ENCODE data around the gene EDC3. TPM values are rescaled to one million over a fixed set of nuclear protein-coding genes. Genes with fewer than 3 reads are reported as not detected.
"Not testable (repeated sequence)": the region's sequence is repeated elsewhere in the genome, so short reads cannot be mapped to it uniquely, and the experiment has no call there.

Gene EDC3
- total and polyA plus RNA-seq, 12 donors = 3.9 to 25.3 (median 16.1) TPM

DNA sequence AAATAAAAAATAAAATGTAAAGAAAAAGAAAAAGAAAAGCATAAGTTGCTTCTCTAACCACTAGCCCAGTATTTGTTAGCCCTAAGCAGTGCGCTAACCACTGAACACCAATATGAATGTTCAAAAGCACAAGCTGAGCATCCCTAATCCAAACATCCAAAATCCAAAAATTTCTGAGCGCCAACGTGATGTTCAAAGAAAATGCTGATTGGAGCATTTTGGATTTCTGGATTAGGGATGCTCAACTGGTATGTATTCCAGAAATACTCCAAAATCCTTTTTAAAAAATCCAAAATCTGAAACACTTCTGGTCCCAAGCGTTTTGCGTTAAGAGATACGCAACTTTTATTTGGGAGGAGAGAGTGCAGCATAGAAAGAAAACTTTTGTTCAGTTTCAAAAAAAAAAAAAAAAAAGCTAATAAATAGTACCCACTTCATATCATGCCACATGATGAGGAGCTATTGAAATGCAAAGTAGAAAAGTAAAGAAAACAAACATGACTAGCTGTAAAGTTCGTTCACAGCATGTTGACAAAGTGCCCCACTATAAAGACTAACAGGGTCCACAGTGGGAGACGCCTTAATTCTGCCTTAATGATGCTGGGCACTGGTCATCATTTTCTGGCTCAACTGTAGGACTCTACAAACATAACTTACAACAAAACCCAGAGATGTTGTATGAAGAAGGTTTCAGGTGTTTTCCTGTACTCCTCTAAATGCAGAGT, 32.4 kb downstream of the EDC3 start:
- DNase-seq = no peak
- H3K4me1 ChIP-seq (replicated peaks in 1 of 2) = peaks cover 15 to 16% of the 10 kb centered on the region in 2 donors
- 90 to 94% (median 92%) methylated on average over 8 of the region's 8 CpGs for WGBS, 4 donors
- no peak overlapping the region for H3K4me3 ChIP-seq
- TF ChIP-seq, protein P1, sequence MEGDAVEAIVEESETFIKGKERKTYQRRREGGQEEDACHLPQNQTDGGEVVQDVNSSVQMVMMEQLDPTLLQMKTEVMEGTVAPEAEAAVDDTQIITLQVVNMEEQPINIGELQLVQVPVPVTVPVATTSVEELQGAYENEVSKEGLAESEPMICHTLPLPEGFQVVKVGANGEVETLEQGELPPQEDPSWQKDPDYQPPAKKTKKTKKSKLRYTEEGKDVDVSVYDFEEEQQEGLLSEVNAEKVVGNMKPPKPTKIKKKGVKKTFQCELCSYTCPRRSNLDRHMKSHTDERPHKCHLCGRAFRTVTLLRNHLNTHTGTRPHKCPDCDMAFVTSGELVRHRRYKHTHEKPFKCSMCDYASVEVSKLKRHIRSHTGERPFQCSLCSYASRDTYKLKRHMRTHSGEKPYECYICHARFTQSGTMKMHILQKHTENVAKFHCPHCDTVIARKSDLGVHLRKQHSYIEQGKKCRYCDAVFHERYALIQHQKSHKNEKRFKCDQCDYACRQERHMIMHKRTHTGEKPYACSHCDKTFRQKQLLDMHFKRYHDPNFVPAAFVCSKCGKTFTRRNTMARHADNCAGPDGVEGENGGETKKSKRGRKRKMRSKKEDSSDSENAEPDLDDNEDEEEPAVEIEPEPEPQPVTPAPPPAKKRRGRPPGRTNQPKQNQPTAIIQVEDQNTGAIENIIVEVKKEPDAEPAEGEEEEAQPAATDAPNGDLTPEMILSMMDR (IDR thresholded peaks at IDR 0.05) = no peak
- TF ChIP-seq POLR2A (IDR thresholded peaks at IDR 0.05) = no peak
- intact Hi-C loops (cut with DNase I) = no loop called here
- H3K9me3 ChIP-seq (replicated peaks in 1 of 3) = no peaks in the 10 kb centered on the region
- peak overlapping the region in 2 of 5 donors; percentile 38 to 72 for H3K27ac ChIP-seq
- no peaks in the 10 kb centered on the region for H3K36me3 ChIP-seq (replicated peaks in 1 of 2)
- H3K27me3 ChIP-seq = no peaks in the 10 kb centered on the region

DNA sequence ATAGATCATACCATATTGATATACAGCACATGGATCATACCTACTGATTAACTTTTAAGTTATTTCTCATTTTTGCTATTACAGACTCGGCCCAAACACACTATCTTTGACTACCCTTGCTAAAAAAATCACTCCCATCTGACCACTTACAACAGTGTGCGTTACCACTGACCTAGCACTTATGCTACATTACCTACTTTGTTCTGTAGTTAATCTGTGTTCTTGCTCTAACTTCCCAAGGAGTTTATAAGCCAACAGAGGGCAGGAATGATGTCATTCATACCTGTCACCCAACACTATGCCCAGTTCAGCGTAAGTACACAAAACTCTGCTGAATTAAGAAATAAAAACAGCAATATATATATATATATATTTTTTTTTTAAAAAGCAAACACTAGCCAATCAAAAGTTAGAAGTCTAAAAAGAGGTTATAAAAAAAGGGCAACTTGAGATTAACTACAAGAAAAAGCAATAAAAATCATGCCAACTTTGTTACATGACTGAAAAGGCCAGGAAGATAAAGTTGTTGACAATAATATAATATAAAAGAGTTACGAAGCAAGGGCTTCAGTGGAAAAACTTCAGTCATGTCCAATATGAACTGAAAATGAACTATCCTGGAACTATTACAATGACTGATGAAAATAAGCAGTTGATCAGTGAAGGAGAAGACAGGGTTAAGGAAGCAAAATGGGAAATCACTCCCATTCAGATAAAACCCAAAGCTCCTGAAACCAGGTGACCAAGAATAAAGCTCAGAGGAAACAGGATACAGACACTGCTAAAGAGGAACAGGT, 33.6 kb downstream of the EDC3 start:
- Histone ChIP-seq H3K4me1 (replicated peaks in 1 of 2) (peaks cover 15 to 16% of the 10 kb centered on the region in 2 donors), H3K9me3 (replicated peaks in 1 of 3) (no peaks in the 10 kb centered on the region), H3K27me3 (no peaks in the 10 kb centered on the region), H3K4me3 (no peak overlapping the region), H3K36me3 (replicated peaks in 1 of 2) (no peaks in the 10 kb centered on the region), H3K27ac (no peak overlapping the region)
- intact Hi-C loops (cut with DNase I) = no loop called here
- TF ChIP-seq, protein P1 (IDR thresholded peaks at IDR 0.05) = no peak
- TF ChIP-seq POLR2A (IDR thresholded peaks at IDR 0.05) = no peak
- 82 to 89% (median 86%) methylated on average over 4 of the region's 4 CpGs for WGBS, 4 donors
- no peak for DNase-seq

DNA sequence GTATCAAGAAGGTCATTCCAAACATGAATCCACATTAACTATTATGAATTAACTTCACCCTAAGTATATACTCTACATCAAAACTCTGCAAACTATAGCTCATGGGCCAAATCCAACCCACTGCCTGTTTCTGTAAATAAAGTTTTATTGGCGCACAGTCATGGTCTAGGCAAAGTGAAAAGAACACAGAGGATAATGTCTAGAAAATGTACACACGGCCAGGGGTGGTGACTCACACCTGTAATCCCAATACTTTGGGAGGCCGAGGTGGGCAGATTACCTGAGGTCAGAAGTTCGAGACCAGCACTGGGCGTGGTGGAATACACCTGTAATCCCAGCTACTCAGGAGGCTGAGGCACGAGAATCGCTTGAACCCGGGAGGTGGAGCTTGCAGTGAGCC, 34.5 kb downstream of the EDC3 start:
- H3K27me3 ChIP-seq; H3K36me3 ChIP-seq (replicated peaks in 1 of 2); H3K9me3 ChIP-seq (replicated peaks in 1 of 3); H3K27ac ChIP-seq; intact Hi-C loops (cut with DNase I); H3K4me3 ChIP-seq: not testable (repeated sequence)
- WGBS, 4 donors = 95 to 97% (median 97%) methylated on average over 8 of the region's 8 CpGs
- peaks cover 15 to 16% of the 10 kb centered on the region in 2 donors for H3K4me1 ChIP-seq (replicated peaks in 1 of 2)
- peak in 1 of 7 donors; percentile 37 for DNase-seq

DNA sequence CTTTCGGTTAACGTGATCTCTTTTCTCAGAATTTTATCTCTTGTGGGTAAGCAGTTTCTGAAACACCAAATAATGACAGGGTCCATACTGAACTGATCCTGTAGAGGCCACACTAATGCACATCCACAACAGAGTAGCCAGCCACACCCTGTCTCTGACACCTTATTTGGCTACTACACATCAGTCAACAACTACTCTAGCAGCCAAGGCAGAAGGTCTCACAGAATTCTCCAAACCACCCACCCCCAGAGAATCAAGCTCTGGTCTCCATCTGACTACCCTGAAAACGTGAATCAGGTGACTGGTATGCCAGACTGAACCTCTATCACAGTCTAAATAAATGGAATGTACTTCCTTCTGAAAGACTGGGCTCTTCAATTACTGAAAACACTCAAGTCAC, 38.0 kb downstream of the EDC3 start:
- peaks cover 0 to 9% of the 10 kb centered on the region in 2 donors for H3K4me1 ChIP-seq (replicated peaks in 1 of 2)
- DNase-seq = peak in 1 of 7 donors; percentile 7
- TF ChIP-seq, protein P1 (IDR thresholded peaks at IDR 0.05) = no peak
- TF ChIP-seq POLR2A (IDR thresholded peaks at IDR 0.05) = no peak
- H3K27me3 ChIP-seq = no peaks in the 10 kb centered on the region
- H3K27ac ChIP-seq = no peak overlapping the region
- no peaks in the 10 kb centered on the region for H3K36me3 ChIP-seq (replicated peaks in 1 of 2)
- 75 to 92% (median 86%) methylated on average over 3 of the region's 3 CpGs for WGBS, 4 donors
- H3K9me3 ChIP-seq (replicated peaks in 1 of 3) = no peaks in the 10 kb centered on the region
- no peak overlapping the region for H3K4me3 ChIP-seq
- intact Hi-C loops (cut with DNase I) = no loop called here
